ENCODE results near the gene SCYL1.

Gene SCYL1

GRCh38 chr11:65558002-65558929 lies 33.4 kb downstream of the SCYL1 start, which contains the start of gene LTBP3:
TSS of gene LTBP3 (minus strand) at chr11:65558359. CDS start at chr11:65557959, 400 bp downstream.
- TF ChIP-seq CTCF (IDR thresholded peaks at IDR 0.05; ENCODE audit: extremely low read depth, missing control alignments) = no peak
- DNase-seq (ENCODE audit: low spot score) = peak; percentile 84

- no peak for DNase-seq (ENCODE audit: low spot score)
- no peak for TF ChIP-seq CTCF (IDR thresholded peaks at IDR 0.05; ENCODE audit: extremely low read depth, missing control alignments)
These were observed 34.1 kb downstream of the SCYL1 start for GRCh38 chr11:65558930-65559509.

- DNase-seq (ENCODE audit: low spot score) = no peak
- no peak for TF ChIP-seq CTCF (IDR thresholded peaks at IDR 0.05; ENCODE audit: extremely low read depth, missing control alignments)
These were observed 34.7 kb downstream of the SCYL1 start for GRCh38 chr11:65559535-65559934.

- TF ChIP-seq CTCF (IDR thresholded peaks at IDR 0.05; ENCODE audit: extremely low read depth, missing control alignments) = no peak
- no peak for DNase-seq (ENCODE audit: low spot score)
These were observed 35.2 kb downstream of the SCYL1 start for GRCh38 chr11:65559951-65560537.

GRCh38 chr11:65560555-65561418 lies 35.9 kb downstream of the SCYL1 start:
- DNase-seq (ENCODE audit: low spot score) = no peak
- no peak for TF ChIP-seq CTCF (IDR thresholded peaks at IDR 0.05; ENCODE audit: extremely low read depth, missing control alignments)

GRCh38 chr11:65562020-65562419 lies 37.1 kb downstream of the SCYL1 start:
- DNase-seq (ENCODE audit: low spot score) = no peak
- no peak for TF ChIP-seq CTCF (IDR thresholded peaks at IDR 0.05; ENCODE audit: extremely low read depth, missing control alignments)

Measured in GM20000 (cell line).